RWPE1 (cell line): ENCODE measurements around the gene IL2RA.

Source experiments
- CTCF ChIA-PET: fragments of 350-600 bp; sonication (Branson Sonifier 250); formaldehyde crosslinking; extraction: SDS; loops from one replicate; lab custom pipeline; 2021; lab: Yijun Ruan, JAX
- POLR2A ChIA-PET: fragments of 400-600 bp; formaldehyde crosslinking; extraction: SDS; loops from one replicate; lab custom pipeline; 2020; ENCODE audit warnings: antibody characterized with exemption; ENCODE audit not compliant: low non-redundant PET; lab: Yijun Ruan, JAX
- DNase-seq: peaks from one replicate; pipeline ENCODE4 v3.0.0; 2012; ENCODE audit warnings: low spot score
- H3K27ac ChIP-seq: fragments of 450-650 bp; 2 replicates; pipeline ENCODE4 v1.5.1; 2017
- CTCF ChIP-seq: fragments of 450-650 bp; conservative IDR thresholded peaks from 2 replicates; pipeline ENCODE4 v1.5.1; 2017; ENCODE audit warnings: low read depth, mild to moderate bottlenecking

Gene IL2RA

GRCh38 chr10:6030940-6031339, 31.2 kb downstream of the IL2RA start:
- ChIA-PET CTCF (no interaction called here), POLR2A (no interaction called here)
- TF ChIP-seq CTCF: no peak
- DNase-seq: no peak
- no peak overlapping the region for H3K27ac ChIP-seq

DNA sequence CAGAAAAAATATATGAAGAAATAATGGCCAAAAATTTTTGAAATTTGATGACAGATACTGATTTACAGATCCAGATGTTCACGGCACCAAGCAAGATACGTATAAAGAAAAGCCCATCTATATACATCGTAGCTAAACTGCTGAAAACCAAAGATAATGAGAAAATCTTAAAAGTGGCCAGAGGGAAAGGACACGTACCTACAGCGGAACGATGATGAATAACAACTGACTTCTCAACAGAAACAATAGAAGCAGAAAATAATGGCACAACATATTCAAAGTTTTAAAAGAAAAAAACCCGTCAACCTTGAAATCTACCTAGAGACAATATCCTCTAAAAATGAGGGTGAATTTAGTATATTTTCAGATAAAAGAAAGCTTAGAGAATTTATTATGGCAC, 31.9 kb downstream of the IL2RA start:
- no peak overlapping the region for H3K27ac ChIP-seq
- ChIA-PET CTCF (no interaction called here), POLR2A (no interaction called here)
- no peak for DNase-seq
- no peak for TF ChIP-seq CTCF

DNA sequence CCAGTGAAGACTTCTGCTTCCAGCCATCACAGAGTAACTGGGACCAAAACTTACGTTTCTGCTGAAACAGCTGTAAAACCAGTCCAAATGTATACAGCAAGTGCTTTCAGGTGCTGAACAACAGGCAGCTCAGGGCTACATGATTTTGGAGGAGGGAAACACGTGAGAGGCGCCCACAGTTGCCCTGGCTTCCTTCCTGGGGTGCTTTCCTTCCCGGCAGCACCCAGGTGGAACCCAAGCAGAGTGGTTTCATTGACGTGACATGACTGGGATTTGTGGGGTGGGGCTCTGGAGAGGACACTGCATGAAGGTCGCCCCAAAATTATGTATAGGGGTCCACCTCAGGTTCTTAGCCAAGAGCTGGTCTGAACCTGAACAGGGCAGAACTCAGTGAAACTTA, 34.2 kb downstream of the IL2RA start:
- no peak overlapping the region for H3K27ac ChIP-seq
- no peak for TF ChIP-seq CTCF
- ChIA-PET POLR2A (no interaction called here), CTCF (interaction anchor here (0.6 kb wide), 2 partner anchors 13 to 35 kb away, joined by 3 read pairs; no protein-coding TSS in a partner anchor)
- DNase-seq: no peak

GRCh38 chr10:6025683-6026255, 36.4 kb downstream of the IL2RA start:
- ChIA-PET CTCF (no interaction called here), POLR2A (interaction anchor here (0.7 kb wide), 1 partner anchor 176 kb away, joined by 7 read pairs; no protein-coding TSS in a partner anchor)
- TF ChIP-seq CTCF: no peak
- H3K27ac ChIP-seq: no peak overlapping the region
- no peak for DNase-seq

GRCh38 chr10:6024334-6024682, 37.9 kb downstream of the IL2RA start:
- no peak for DNase-seq
- ChIA-PET CTCF (no interaction called here), POLR2A (no interaction called here)
- TF ChIP-seq CTCF: no peak
- H3K27ac ChIP-seq: no peak overlapping the region

- ChIA-PET CTCF (no interaction called here), POLR2A (no interaction called here)
- H3K27ac ChIP-seq: no peak overlapping the region
- no peak for DNase-seq
- no peak for TF ChIP-seq CTCF
Observed at GRCh38 chr10:6023661-6024333, 38.4 kb downstream of the IL2RA start.
